Upper lobe of right lung (tissue), 1 donor: ENCODE results near the gene UCN. TPM values are rescaled to one million over a fixed set of nuclear protein-coding genes. Genes with fewer than 3 reads are reported as not detected.

ENCODE experiments used
- ATAC-seq: fragments of 200-7000 bp; cut with Tn5 transposase; one replicate; pipeline ENCODE4 v1.9.1; 2020; ENCODE audit warnings: mild to moderate bottlenecking, moderate library complexity
- DNase-seq: peaks from one replicate; pipeline ENCODE4 v3.0.0-alpha.2; 2020
- H3K27ac ChIP-seq: fragments of 200-600 bp; one replicate; pipeline ENCODE4 v1.8.0; 2022
- H3K27me3 ChIP-seq: fragments of 200-600 bp; one replicate; pipeline ENCODE4 v1.8.0; 2022; ENCODE audit warnings: mild to moderate bottlenecking
- H3K36me3 ChIP-seq: fragments of 200-600 bp; one replicate; pipeline ENCODE4 v1.8.0; 2022
- H3K4me1 ChIP-seq: fragments of 200-600 bp; one replicate; pipeline ENCODE4 v1.8.0; 2022
- H3K4me3 ChIP-seq: fragments of 200-600 bp; one replicate; pipeline ENCODE4 v1.8.0; 2022; ENCODE audit warnings: mild to moderate bottlenecking
- H3K9me3 ChIP-seq: fragments of 200-600 bp; one replicate; pipeline ENCODE4 v1.8.0; 2022
- CTCF ChIP-seq: fragments of 200-600 bp; IDR thresholded peaks from one replicate; pipeline ENCODE4 v1.8.0; 2022; ENCODE audit warnings: antibody characterized with exemption
- intact Hi-C: fragments of 100-400 bp; cut with DNase I; formaldehyde crosslinking; loops from one replicate; pipeline ENCODE4 v1.11.0; 2022
- total RNA-seq: library from RNA; stranded (reverse); fragmentation: NEBNext Ultra II Directional; extraction: Animal tissue kit (Norgen Biotek cat#: 25700); gene quantifications from one replicate; pipeline ENCODE4 v1.2.1, GENCODE V29; 2021
- donor health status: DM: no; HTN: yes; CAD: no; lungs with severe emphysema.

UCN gene
- total RNA-seq, 1 donor from 2014 or later = 2.8 TPM

- no peak overlapping the region for H3K27ac ChIP-seq
- no peaks in the 10 kb centered on the region for H3K27me3 ChIP-seq
- H3K4me3 ChIP-seq = no peak overlapping the region
- DNase-seq (no peak), ATAC-seq (no peak)
- H3K36me3 ChIP-seq = peaks cover 15% of the 10 kb centered on the region
- H3K9me3 ChIP-seq = no peaks in the 10 kb centered on the region
- no peak for TF ChIP-seq CTCF
- peaks cover 9% of the 10 kb centered on the region for H3K4me1 ChIP-seq
- intact Hi-C loops = no loop called here
Measured at GRCh38 chr2:27316655-27317412, 8.6 kb upstream of the UCN start.

GRCh38 chr2:27315122-27315521, 6.9 kb upstream of the UCN start:
- no peaks in the 10 kb centered on the region for H3K27me3 ChIP-seq
- H3K27ac ChIP-seq = no peak overlapping the region
- peaks cover 23% of the 10 kb centered on the region for H3K36me3 ChIP-seq
- intact Hi-C loops = no loop called here
- no peak overlapping the region for H3K4me3 ChIP-seq
- no peak for ATAC-seq
- H3K4me1 ChIP-seq = no peaks in the 10 kb centered on the region
- DNase-seq = no peak
- H3K9me3 ChIP-seq = no peaks in the 10 kb centered on the region
- TF ChIP-seq CTCF = no peak

- Histone ChIP-seq H3K27me3 (no peaks in the 10 kb centered on the region), H3K4me3 (no peak overlapping the region), H3K36me3 (peaks cover 23% of the 10 kb centered on the region), H3K27ac (no peak overlapping the region), H3K9me3 (no peaks in the 10 kb centered on the region), H3K4me1 (no peaks in the 10 kb centered on the region)
- intact Hi-C loops = no loop called here
- no peak for ATAC-seq
- no peak for TF ChIP-seq CTCF
- no peak for DNase-seq
Measured at GRCh38 chr2:27314709-27315108, 6.5 kb upstream of the UCN start.

GRCh38 chr2:27313882-27314645, 5.8 kb upstream of the UCN start:
- Histone ChIP-seq H3K27ac (no peak overlapping the region), H3K9me3 (no peaks in the 10 kb centered on the region), H3K27me3 (peaks cover under 1% of the 10 kb centered on the region), H3K36me3 (peaks cover 27% of the 10 kb centered on the region), H3K4me1 (no peaks in the 10 kb centered on the region), H3K4me3 (no peak overlapping the region)
- intact Hi-C loops = no loop called here
- TF ChIP-seq CTCF = no peak
- DNase-seq (no peak), ATAC-seq (no peak)

GRCh38 chr2:27312152-27312551, 3.9 kb upstream of the UCN start:
- no peak overlapping the region for H3K27ac ChIP-seq
- H3K36me3 ChIP-seq = peaks cover 21% of the 10 kb centered on the region
- DNase-seq (no peak), ATAC-seq (no peak)
- H3K4me3 ChIP-seq = no peak overlapping the region
- peaks cover 9% of the 10 kb centered on the region for H3K4me1 ChIP-seq
- no peak for TF ChIP-seq CTCF
- peaks cover 19% of the 10 kb centered on the region for H3K27me3 ChIP-seq
- intact Hi-C loops = no loop called here
- H3K9me3 ChIP-seq = no peaks in the 10 kb centered on the region
